HG03103 (cell line): ENCODE data around the gene RNASEL.
"Not testable (repeated sequence)": the region's sequence is repeated elsewhere in the genome, so short reads cannot be mapped to it uniquely, and the experiment has no call there.

Source experiments
- ATAC-seq: cut with Tn5 transposase; IDR thresholded peaks from one replicate; pipeline ENCODE4 v1.9.1; 2021; ENCODE audit warnings: low read depth; ENCODE audit not compliant: unreplicated experiment

RNASEL gene, protein sequence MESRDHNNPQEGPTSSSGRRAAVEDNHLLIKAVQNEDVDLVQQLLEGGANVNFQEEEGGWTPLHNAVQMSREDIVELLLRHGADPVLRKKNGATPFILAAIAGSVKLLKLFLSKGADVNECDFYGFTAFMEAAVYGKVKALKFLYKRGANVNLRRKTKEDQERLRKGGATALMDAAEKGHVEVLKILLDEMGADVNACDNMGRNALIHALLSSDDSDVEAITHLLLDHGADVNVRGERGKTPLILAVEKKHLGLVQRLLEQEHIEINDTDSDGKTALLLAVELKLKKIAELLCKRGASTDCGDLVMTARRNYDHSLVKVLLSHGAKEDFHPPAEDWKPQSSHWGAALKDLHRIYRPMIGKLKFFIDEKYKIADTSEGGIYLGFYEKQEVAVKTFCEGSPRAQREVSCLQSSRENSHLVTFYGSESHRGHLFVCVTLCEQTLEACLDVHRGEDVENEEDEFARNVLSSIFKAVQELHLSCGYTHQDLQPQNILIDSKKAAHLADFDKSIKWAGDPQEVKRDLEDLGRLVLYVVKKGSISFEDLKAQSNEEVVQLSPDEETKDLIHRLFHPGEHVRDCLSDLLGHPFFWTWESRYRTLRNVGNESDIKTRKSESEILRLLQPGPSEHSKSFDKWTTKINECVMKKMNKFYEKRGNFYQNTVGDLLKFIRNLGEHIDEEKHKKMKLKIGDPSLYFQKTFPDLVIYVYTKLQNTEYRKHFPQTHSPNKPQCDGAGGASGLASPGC

DNA sequence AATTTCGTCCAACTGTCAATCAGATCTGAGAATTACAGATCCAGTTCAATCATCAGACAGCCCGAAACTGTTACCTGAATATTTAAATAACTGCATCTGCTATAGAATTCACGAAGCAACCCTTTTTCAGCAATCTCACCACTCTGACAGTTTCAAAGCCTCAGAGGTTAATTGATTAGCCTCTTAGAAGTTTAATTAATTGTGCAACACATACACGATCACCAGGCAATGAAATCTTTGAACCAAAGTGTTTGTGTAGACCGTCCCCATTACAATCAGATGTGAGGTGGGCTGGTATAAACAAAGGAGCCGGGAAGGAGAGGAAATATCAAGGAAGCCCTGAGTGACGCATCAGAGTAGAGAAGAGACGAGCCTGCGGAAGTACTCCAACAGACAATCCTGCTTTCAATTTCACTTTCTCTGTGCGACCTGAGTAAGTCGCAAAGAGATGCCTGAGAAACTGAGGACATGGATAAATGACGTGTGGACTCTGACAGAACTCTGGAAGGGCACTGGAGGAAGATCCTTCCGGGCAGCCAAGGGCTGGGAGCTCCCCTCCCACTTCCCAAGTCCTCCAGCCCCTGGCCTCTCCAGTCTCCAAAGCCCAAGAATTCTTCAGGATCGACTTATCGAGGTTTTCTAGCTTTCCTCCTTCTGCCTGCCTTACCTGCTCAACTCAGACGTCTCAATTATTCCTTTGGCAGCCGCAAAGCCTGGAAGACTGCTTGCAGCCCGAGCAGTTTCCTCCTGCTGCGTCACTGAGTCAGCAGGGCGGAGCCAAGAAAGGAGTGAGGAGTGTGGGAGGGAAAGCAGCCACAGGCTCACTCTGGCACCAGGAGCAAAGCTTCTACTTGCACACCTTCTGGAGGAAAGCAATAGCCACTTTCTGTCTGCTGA lies at the start of gene RNASEL:
TSS of gene RNASEL (minus strand) at position 757 of the 897 bp plus-strand sequence. CDS start 2,450 bp downstream, outside the sequence.
- ATAC-seq: peak; percentile 80

DNA sequence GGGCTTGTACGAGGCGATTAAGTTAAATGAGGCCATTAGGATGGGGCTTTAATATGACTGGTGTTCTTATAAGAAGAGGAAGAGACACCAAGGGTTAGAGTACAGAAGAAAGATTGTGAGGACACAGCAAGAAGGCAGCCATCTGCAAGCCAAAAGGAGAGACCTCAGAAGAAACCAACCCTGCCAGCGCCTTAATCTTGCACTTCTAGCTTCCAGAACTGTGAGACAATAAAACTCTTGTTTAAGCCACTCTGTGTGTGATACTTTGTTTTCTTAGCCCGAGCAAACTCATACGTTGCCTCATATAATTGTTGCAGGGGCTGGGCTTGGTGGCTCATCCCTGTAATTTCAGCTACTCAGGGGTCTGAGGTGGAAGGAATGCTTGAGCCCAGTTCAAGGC lies 48.7 kb upstream of the RNASEL start:
- no peak for ATAC-seq

DNA sequence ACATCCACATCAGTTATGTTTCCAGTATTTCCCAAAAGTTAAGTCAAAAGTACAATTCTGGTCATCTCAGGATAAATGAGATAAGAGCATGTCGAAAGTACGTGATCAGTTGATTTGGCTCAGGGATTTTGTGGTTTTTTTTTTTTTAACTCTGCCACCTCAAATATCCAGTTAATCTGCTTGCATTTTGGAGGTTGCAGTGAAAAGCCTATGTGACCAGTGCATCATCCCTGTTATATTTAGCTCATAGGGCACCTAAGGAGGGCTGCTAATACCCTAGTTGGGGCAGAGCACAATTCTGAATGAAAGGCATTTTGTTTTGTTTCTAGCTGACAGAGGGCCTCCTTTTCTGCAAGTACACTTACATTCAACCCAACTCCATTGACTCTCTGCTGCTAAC lies 46.8 kb upstream of the RNASEL start:
- no peak for ATAC-seq

DNA sequence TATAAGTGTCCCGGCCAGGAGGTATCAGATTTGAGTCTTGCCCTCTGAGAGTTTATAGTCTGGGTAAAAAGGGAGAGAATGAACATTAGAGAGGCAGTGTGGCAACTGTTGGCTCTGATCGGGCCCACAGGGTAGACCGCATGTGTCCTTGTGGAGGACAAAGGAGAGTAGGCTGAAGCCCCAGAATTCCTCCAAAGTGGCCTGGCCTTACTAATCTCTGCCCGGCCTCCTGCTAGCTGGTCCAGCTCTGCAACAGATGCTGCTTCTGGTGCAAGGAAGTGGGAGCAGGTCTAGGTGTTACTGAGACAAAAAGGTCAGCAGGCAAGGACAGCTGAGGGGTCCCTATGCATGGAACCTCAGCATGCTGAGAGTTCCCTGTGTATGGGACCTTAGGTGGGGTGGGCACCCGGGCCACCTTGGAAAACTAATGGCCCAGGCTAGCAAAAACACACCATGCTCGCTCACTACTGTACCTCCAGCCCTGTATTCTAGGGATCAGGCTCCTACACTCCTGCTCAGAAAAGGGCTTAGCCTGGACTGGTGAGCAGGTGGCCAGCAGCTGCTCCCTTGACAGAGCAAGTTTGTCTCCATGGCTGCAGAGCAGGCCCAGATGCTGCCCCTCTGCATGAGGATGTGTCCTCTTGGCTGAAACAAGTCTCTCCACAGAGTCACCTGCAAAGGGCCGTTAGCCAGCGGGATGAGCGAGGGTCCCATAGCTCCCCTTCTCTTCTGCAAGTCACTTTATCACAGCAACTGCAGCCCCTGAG lies 45.4 kb upstream of the RNASEL start:
- no peak for ATAC-seq

DNA sequence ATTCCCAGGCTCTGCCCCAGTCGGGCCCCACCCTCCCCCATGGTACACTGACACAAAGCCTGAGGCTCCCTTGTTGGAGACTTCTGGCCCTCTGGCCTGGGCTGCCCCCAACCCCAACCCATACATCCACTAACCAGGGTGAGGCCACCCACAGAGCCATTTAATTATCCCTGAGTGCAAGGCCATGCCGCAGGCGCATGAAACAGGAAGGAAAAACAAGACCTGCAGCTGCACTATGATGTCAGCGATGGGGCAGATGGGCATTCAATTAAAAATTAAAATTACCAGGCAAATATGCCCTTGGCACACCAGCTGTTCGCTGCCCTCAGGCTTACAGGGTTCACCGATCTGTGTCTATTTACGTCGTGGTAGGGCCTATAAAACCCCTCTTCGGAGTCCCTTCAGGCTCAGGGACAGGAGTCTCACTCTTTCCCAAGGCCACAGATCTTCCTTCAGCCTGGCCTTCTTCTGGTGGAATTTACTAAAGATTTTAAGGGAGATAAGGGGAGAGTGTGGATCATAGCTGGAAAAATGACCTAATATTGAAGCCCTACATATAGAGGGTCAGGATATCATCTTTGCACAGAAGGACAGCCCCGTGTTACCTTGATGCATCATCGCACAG lies 44.7 kb upstream of the RNASEL start:
- ATAC-seq: no peak

DNA sequence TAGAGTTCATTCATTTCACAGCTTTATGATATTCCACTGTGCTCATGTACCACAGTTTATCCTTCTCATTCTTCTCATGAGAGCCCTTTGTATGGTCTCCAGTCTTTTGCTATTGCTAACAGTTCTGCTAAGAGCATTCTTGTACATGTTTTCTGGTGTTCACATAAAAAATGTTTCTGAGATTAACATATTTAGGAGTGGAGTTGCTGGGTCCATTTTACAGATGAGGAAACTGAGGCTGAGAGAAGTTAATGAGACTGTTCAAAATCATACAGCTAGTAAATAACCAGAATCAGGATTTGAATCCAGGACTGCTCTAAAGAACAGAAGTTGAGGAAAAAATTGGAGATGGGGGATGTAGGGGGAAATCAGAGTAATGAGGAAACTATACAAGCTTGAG lies 44.0 kb upstream of the RNASEL start:
- ATAC-seq: no peak

DNA sequence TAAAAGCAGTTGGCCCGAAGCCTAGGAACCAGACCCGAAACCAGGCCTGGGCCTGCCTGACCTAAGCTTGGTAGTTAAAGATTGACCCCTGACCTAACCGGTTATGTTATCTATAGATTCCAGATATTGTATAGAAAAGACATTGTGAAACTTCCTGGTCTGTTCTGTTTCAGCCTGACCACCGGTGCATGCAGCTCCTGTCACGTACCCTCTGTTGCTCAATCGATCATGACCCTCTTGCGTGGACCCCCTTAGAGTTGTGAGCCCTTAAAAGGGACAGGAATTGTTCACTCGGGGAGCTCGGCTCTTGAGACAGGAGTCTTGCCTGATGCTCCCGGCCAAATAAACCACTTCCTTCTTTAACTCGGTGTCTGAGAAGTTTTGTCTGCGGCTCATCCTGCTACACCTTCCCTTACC lies 43.4 kb upstream of the RNASEL start:
- ATAC-seq: not testable (repeated sequence)

DNA sequence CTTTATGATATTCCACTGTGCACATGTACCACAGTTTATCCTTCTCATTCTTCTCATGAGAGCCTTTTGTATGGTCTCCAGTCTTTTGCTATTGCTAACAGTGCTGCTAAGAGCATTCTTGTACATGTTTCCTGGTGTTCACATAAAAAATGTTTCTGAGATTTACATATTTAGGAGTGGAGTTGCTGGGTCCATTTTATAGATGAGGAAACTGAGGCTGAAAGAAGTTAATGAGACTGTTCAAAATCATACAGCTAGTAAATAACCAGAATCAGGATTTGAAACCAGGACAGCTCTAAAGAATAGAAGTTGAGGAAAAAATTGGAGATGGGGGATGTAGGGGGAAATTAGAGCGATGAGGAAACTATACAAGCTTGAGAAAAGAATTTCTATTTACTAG lies 42.9 kb upstream of the RNASEL start:
- ATAC-seq: no peak

DNA sequence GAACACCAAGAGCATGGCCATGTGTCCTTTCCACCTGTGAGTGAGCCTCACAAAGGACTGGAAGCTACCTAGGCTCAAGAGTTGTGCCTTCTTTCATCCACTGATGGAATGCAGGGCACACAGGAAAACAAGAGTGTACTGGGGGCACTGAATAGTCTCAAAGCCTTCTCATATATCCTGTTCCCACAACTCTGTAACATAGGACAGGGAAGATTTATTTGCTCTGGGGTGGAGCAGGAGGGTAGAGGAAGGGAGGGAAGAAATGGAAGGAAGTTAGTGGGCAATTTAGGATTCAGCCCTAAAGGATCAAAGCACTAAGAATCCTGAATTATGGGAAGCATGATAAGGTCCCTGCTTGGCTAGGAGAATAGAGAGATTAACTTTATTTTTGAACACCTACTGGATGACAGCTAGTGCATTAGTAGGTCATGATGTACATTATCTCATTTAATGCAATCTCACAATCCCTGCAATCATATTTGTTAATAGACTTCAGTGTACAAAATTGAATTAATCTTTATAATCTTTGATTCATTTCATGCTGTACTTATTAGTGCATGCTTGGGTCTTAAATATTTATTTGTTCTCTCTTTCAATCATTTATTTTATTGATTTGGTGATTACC lies 42.1 kb upstream of the RNASEL start:
- no peak for ATAC-seq

DNA sequence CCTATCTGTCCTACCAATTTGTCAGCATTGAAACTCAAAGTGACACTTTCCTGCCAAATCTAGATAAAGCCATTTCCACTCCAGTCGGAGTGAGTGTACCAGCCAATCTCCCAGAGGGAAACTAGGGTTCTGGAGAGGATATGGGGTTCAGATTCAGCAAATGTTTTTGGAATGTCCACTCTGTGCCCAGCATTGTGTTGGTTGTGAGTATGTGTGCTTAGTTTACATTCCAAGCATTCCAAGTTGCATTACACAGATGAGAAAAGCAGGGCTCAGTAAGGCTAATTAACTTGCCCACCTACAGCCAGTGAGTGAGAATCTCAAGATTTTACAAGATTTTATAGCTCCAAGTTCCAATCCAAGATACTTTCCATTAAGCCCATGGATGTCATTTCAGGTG lies 41.5 kb upstream of the RNASEL start:
- ATAC-seq: no peak

DNA sequence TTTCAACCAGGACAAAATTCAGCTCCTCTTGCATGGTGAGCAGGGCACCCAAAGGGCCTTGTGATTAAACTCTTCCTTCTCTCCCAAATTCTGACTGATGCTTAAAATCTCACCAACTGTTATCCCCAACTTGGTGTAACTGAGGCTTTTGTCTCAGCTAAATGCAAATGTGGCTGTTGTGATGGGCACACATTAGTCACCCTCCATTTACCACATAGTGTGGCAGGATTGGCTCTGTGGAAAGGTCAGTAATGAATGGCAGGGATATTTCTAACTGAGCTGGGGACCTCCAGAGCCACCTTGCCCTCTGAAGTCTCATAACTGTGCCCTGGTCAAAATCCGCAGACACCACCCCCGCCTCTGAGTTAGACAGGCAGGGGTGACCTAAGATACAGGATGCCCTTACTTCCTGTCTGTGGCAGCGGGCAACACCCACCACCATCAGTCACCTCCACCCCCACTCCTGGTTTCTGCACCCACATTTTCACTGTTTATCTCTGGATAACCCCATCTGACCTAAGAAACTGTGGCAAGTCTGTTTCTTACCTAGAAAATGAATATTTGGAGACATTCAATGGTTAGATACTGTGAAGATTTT lies 40.5 kb upstream of the RNASEL start:
- ATAC-seq: no peak

DNA sequence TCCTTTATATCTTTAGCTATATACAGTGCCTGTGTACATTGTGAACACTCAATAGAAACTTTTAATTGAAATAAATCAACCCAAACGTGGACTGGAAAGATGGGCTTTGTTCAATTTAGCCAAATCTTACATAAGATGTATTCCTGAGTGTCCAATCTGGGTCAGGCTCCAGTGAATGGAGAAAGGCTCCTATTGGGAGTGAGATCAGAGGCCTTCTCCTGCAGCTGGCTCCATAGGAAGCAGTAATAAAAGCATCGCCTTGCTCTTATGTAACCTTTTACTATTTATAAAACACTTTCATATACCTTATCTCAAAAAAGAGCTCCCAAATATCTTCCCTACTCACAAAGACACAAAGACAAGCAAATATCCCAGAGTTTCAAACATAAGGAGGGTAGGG lies 40.0 kb upstream of the RNASEL start:
- ATAC-seq: no peak

DNA sequence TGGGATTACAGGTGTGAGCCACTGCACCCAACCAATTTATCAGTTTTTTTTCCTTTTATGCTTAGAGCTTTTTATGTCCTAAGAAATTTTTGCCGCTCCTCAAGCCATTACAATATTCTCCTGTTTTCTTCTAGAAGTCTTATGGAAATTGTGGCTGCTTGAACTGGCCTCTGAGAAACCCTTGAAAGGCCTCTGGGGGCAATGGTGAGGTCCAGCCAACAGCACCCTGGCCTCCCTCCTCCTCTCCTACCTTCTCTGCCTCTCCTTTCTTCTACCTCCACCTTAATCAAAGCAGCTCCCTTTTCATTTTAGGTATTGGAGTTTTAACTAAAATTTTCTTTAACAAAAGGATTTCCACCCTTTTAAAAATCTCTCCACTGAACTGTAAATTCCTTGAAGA lies 39.6 kb upstream of the RNASEL start:
- no peak for ATAC-seq

DNA sequence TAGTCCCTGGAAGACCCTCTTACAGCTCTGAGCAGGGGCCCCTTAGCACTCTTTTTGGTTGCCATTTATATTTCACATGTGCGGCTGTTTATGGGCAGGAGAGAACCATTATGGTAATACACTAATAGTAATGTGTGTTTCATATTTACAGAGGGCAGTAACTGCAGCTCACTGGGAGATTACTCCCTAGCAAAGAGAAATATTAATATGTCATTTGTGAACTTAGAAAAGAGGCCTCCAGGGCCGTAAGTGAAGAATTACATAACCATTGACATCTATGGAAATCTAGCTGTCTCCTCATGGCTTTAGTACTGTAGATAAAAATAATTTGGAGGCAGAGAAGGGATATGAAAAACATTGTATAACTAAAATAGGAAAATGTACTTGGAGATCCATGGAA lies 38.6 kb upstream of the RNASEL start:
- no peak for ATAC-seq

DNA sequence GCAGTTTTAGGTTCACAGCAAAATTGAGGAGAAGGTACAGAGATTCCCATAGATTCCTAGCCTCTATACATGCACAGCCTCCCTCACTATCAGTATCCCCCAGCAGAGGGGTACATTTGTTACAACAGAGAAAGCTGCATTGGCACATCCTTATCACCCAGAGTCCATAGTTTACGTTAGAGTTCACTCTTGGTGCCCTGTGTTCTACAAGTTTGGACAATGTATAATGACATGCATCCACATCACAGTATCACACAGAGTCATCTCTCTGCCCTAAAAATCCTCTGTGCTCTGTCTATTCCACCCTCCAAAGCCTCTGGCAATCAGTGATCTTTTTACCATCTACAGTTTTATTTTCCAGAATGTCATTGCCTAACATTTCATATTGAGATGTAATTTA lies 37.5 kb upstream of the RNASEL start:
- no peak for ATAC-seq

DNA sequence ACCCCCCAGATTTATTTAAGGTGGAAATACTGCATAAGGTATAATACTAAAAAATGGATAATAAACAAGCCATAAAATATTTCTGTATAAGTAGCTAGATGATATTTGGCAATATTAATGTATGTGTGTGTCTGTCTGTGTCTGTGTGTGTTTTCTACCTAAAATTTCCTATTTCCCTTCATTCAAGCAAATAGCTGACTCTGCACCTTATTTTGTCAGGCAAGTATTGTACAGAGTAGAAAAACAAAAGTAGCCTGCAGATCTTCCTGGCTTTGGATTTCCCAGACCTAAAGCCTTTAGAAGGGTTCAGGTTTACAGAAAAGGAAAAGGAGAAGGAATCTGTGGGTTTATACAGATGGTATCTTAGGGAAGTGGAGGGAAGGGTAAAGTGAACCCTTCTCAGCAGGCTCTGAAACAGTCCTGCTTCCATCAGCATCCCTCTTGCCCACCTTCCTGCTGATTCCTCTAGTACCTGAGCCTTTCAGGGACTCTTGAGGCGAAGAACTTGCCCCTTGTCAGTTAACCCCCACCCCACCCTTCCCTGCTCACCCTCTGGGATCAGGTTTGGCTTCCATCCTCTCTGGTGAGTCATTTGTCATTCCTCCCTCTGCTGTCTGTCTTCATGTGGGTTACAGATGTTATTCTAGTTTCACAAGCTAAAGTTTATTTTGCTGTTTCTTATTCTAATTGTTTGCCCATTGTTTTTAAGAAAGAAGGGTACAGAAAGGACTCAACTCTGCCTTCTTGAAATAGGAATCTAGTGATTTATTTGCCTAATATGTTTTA lies 36.9 kb upstream of the RNASEL start:
- no peak for ATAC-seq

DNA sequence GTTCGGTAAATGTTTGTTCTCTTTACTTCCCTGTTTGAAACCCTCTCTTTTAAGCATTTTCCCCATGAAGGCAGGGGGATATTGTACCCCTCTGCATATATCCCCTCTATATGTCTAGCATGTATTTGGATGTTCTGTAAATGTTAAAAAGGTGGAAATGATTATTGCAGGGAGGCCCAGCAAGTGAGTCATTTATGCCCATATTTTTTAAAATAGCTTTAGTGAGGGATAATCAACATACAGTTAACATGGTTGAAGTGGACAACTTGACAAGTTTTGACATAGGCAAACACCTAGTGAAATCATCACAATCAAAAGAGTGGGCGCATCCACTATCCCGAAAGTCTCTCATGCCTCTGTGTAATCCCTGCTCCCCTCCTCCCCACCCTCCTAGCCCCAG lies 36.0 kb upstream of the RNASEL start:
- no peak for ATAC-seq

DNA sequence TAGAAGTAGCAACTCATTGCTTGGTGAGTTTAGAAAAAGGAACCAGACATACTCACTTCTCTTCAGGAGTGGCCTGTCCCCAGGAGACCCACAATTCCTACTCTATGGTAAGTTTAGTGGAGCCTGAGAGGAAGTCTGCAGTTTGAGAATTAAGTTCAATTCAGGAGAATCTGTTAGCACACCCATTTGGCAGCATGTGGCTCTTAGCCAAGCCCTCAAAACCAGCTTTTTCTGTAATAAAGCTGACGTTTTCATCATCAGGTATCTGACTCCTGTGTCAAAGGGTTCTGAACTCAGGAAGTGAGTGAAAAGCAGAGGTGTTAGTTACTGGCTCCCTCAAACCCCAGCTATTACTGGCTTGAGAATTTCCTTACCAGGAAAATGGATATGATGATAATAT lies 35.5 kb upstream of the RNASEL start:
- no peak for ATAC-seq
